ENCODE data around the gene EHD4.

Gene EHD4

GRCh38 chr15:41914411-41914810, 57.9 kb downstream of the EHD4 start:
- TF ChIP-seq CTCF (conservative IDR thresholded peaks at IDR 0.05; ENCODE audit: low read depth, low read length): no peak
- H3K4me3 ChIP-seq (ENCODE audit: low read depth, low read length): no peak overlapping the region
- no peak for DNase-seq (ENCODE audit: low read depth)

GRCh38 chr15:41913256-41913655, 59.1 kb downstream of the EHD4 start:
- TF ChIP-seq CTCF (conservative IDR thresholded peaks at IDR 0.05; ENCODE audit: low read depth, low read length): no peak

GRCh38 chr15:41911691-41912345, 60.5 kb downstream of the EHD4 start:
- no peak for TF ChIP-seq CTCF (conservative IDR thresholded peaks at IDR 0.05; ENCODE audit: low read depth, low read length)
- no peak for DNase-seq (ENCODE audit: low read depth)
- H3K4me3 ChIP-seq (ENCODE audit: low read depth, low read length): no peak overlapping the region

More at GRCh38 chr15:41913256-41913655, 59.1 kb downstream of the EHD4 start:
- DNase-seq (ENCODE audit: low read depth): no peak
- no peak overlapping the region for H3K4me3 ChIP-seq (ENCODE audit: low read depth, low read length)

GRCh38 chr15:41908736-41909461, 63.5 kb downstream of the EHD4 start:
- no peak overlapping the region for H3K4me3 ChIP-seq (ENCODE audit: low read depth, low read length)
- no peak for DNase-seq (ENCODE audit: low read depth)
- TF ChIP-seq CTCF (conservative IDR thresholded peaks at IDR 0.05; ENCODE audit: low read depth, low read length): no peak

GRCh38 chr15:41907141-41907540, 65.2 kb downstream of the EHD4 start:
- no peak for TF ChIP-seq CTCF (conservative IDR thresholded peaks at IDR 0.05; ENCODE audit: low read depth, low read length)
- no peak overlapping the region for H3K4me3 ChIP-seq (ENCODE audit: low read depth, low read length)
- no peak for DNase-seq (ENCODE audit: low read depth)

GRCh38 chr15:41906608-41907007, 65.7 kb downstream of the EHD4 start:
- TF ChIP-seq CTCF (conservative IDR thresholded peaks at IDR 0.05; ENCODE audit: low read depth, low read length): no peak
- H3K4me3 ChIP-seq (ENCODE audit: low read depth, low read length): no peak overlapping the region
- DNase-seq (ENCODE audit: low read depth): no peak
